AG04450 (cell line): Measurements from ENCODE around the gene PEX14. TPM values are rescaled to one million over a fixed set of nuclear protein-coding genes. Genes with fewer than 3 reads are reported as not detected.

ENCODE experiments used
- CTCF ChIA-PET: fragments of 300-600, 350-600 bp; formaldehyde crosslinking; extraction: SDS; loops from one replicate; lab custom pipeline; 2022; ENCODE audit warnings: antibody characterized with exemption, inconsistent platforms; lab: Charles Lee
- POLR2A ChIA-PET: fragments of 350-600 bp; formaldehyde crosslinking; extraction: SDS; loops from one replicate; lab custom pipeline; 2021; ENCODE audit warnings: antibody characterized with exemption, inconsistent platforms; lab: Yijun Ruan, JAX
- DNase-seq: peaks from one replicate; pipeline ENCODE4 v3.0.0-alpha.2; 2011; ENCODE audit warnings: low read depth, low spot score
- H3K27ac ChIP-seq: one replicate; pipeline ENCODE4 v1.5.1; 2012; ENCODE audit warnings: low read depth, low read length, control low read depth
- H3K27me3 ChIP-seq: one replicate; pipeline ENCODE4 v1.6.0; 2012; ENCODE audit warnings: low read length; ENCODE audit not compliant: control insufficient read depth, insufficient read depth
- H3K4me3 ChIP-seq: 2 replicates; pipeline ENCODE4 v1.5.1; 2011; ENCODE audit warnings: mild to moderate bottlenecking, low read depth, low read length, control low read depth
- H3K9me3 ChIP-seq: 2 replicates; pipeline ENCODE4 v1.5.1; 2012; ENCODE audit warnings: low read length; ENCODE audit not compliant: control insufficient read depth, insufficient read depth
- CTCF ChIP-seq: IDR thresholded peaks from 2 replicates; pipeline ENCODE4 v1.5.1; 2011; ENCODE audit warnings: low read depth, low read length, control low read depth, inconsistent platforms
- polyA plus RNA-seq: library from polyadenylated mRNA; depleted of rRNA; stranded (reverse); fragments of >200 nt; gene quantifications from 2 replicates; pipeline ENCODE4 v1.2.3, GENCODE V29; 2011

Gene PEX14
- polyA plus RNA-seq, 1 experiment = 6.6 TPM

GRCh38 chr1:10516925-10517676 lies 42.4 kb downstream of the PEX14 start:
- H3K27me3 ChIP-seq = no peaks in the 10 kb centered on the region
- H3K4me3 ChIP-seq = no peak overlapping the region
- TF ChIP-seq CTCF = no peak
- POLR2A ChIA-PET = no interaction called here
- no peak for DNase-seq
- CTCF ChIA-PET = interaction anchor here (1.5 kb wide), 1 partner anchor 12 kb away, joined by 3 read pairs; no protein-coding TSS in a partner anchor
- H3K9me3 ChIP-seq = no peaks in the 10 kb centered on the region
- no peak overlapping the region for H3K27ac ChIP-seq

GRCh38 chr1:10517677-10517982 lies 42.9 kb downstream of the PEX14 start:
- ChIA-PET POLR2A (no interaction called here), CTCF (interaction anchor here (1.5 kb wide), 1 partner anchor 11 kb away, joined by 3 read pairs; no protein-coding TSS in a partner anchor)
- Histone ChIP-seq H3K4me3 (no peak overlapping the region), H3K27me3 (no peaks in the 10 kb centered on the region), H3K27ac (no peak overlapping the region), H3K9me3 (no peaks in the 10 kb centered on the region)
- no peak for TF ChIP-seq CTCF
- no peak for DNase-seq

GRCh38 chr1:10519016-10519417 lies 44.3 kb downstream of the PEX14 start:
- 0 out of 2 replicates have a peak, but pooled peaks have one; percentile 21 for TF ChIP-seq CTCF
- no peaks in the 10 kb centered on the region for H3K27me3 ChIP-seq
- ChIA-PET POLR2A (no interaction called here), CTCF (interaction anchor here (2.0 kb wide), 1 partner anchor 24 kb away, joined by 8 read pairs; no protein-coding TSS in a partner anchor)
- DNase-seq = no peak
- H3K27ac ChIP-seq = no peak overlapping the region
- H3K4me3 ChIP-seq = no peak overlapping the region
- H3K9me3 ChIP-seq = no peaks in the 10 kb centered on the region

DNA sequence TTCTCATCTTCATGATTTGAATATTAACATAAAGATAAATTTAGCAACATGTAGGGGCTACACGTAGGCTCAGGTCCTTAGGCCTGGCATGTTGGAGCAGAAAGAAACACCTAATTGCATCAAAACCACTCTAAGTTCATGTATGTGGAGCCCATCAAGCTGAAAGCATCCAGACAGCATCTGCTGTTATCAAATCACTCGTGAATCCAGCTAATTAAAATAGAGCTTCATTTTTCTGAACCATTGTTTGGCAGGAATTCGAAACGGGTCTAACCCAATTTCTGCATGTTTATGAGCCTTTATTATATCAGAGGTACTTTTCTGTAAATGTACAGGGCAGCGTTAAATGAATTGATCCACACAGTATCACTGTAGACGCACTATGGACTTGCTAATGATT lies 45.7 kb downstream of the PEX14 start:
- DNase-seq = no peak
- Histone ChIP-seq H3K27ac (no peak overlapping the region), H3K4me3 (no peak overlapping the region), H3K9me3 (no peaks in the 10 kb centered on the region), H3K27me3 (no peaks in the 10 kb centered on the region)
- CTCF ChIA-PET = interaction anchor here (0.7 to 4.1 kb wide), 6 partner anchors 13 to 347 kb away, joined by 3 to 21 read pairs (median 7); no protein-coding TSS in a partner anchor
- POLR2A ChIA-PET = no interaction called here
- no peak for TF ChIP-seq CTCF

- ChIA-PET CTCF (interaction anchor here (1.2 to 4.1 kb wide), 3 partner anchors 13 to 346 kb away, joined by 3 to 21 read pairs (median 5); no protein-coding TSS in a partner anchor), POLR2A (no interaction called here)
- TF ChIP-seq CTCF = no peak
- Histone ChIP-seq H3K27me3 (no peaks in the 10 kb centered on the region), H3K9me3 (no peaks in the 10 kb centered on the region), H3K4me3 (no peak overlapping the region), H3K27ac (no peak overlapping the region)
- no peak for DNase-seq
Observed at GRCh38 chr1:10520952-10521351, 46.2 kb downstream of the PEX14 start.
